GM13977 (cell line): Measurements from ENCODE around the gene CUBN.

ENCODE experiments used
- DNase-seq: peaks from one replicate; pipeline ENCODE4 v3.0.0; 2012; ENCODE audit warnings: low spot score
- CTCF ChIP-seq: IDR thresholded peaks from 2 replicates; pipeline ENCODE4 v1.5.1; 2012; ENCODE audit warnings: mild to moderate bottlenecking, control low read depth; ENCODE audit not compliant: insufficient read depth; ENCODE audit errors: extremely low read depth, missing control alignments
- in situ Hi-C: fragments of 300-500 bp; cut with MboI; formaldehyde crosslinking; loops from one replicate; pipeline ENCODE4 v1.12.0; 2022; ENCODE audit warnings: low sequenced_read_pairs, low pct_unique_long_range_greater_than_20kb, mixed read lengths, inconsistent platforms; ENCODE audit not compliant: unreplicated experiment

The CUBN gene

GRCh38 chr10:16923309-16923708 lies 206.3 kb downstream of the CUBN start:
- TF ChIP-seq CTCF, result no peak
- in situ Hi-C loops, result no loop called here
- DNase-seq, result no peak

GRCh38 chr10:16919121-16919982 lies 210.3 kb downstream of the CUBN start:
- in situ Hi-C loops, result no loop called here
- no peak for TF ChIP-seq CTCF
- DNase-seq, result no peak

GRCh38 chr10:16916496-16916895 lies 213.1 kb downstream of the CUBN start:
- DNase-seq, result no peak
- in situ Hi-C loops, result no loop called here
- TF ChIP-seq CTCF, result no peak

- in situ Hi-C loops, result no loop called here
- DNase-seq, result no peak
- TF ChIP-seq CTCF, result no peak
Observed at GRCh38 chr10:16915300-16915699, 214.3 kb downstream of the CUBN start.

- in situ Hi-C loops, result no loop called here
- no peak for TF ChIP-seq CTCF
- DNase-seq, result no peak
Observed at GRCh38 chr10:16913266-16913665, 216.3 kb downstream of the CUBN start.

- no peak for TF ChIP-seq CTCF
- in situ Hi-C loops, result no loop called here
Observed at GRCh38 chr10:16910793-16911164, 218.8 kb downstream of the CUBN start.

More at GRCh38 chr10:16910793-16911164, 218.8 kb downstream of the CUBN start:
- DNase-seq, result no peak
